WTC11 (cell line): ENCODE results near the gene PM20D2. TPM values are rescaled to one million over a fixed set of nuclear protein-coding genes. Genes with fewer than 3 reads are reported as not detected.

ENCODE experiments used
- ATAC-seq: fragments of 200-7000 bp; cut with Tn5 transposase; 2 replicates; pipeline ENCODE4 v1.10.0; 2021; ENCODE audit warnings: mild to moderate bottlenecking, moderate library complexity
- CTCF ChIA-PET: fragments of 300-600 bp; sonication (Branson Sonifier 250); formaldehyde crosslinking; loops from one replicate; lab custom pipeline; 2021; ENCODE audit warnings: antibody characterized with exemption; lab: Charles Lee
- POLR2A ChIA-PET: fragments of 350-600 bp; sonication (Branson Sonifier 250); formaldehyde crosslinking; loops from one replicate; lab custom pipeline; 2021; ENCODE audit warnings: antibody characterized with exemption; lab: Charles Lee
- DNase-seq: peaks from one replicate; pipeline ENCODE4 v3.0.0; 2021; ENCODE audit warnings: low spot score
- H3K27ac Mint-ChIP-seq: 2 replicates; pipeline ENCODE4 v1.8.0; 2021; ENCODE audit warnings: mixed read lengths
- H3K27me3 Mint-ChIP-seq: 2 replicates; pipeline ENCODE4 v1.8.0; 2021; ENCODE audit warnings: low read depth, mild to moderate bottlenecking, moderate library complexity, mixed read lengths
- H3K36me3 Mint-ChIP-seq: 2 replicates; pipeline ENCODE4 v1.8.0; 2021; ENCODE audit warnings: mixed read lengths
- H3K4me1 Mint-ChIP-seq: 2 replicates; pipeline ENCODE4 v1.8.0; 2022; ENCODE audit warnings: mixed read lengths
- H3K4me3 Mint-ChIP-seq: 2 replicates; pipeline ENCODE4 v1.8.0; 2021; ENCODE audit warnings: mild to moderate bottlenecking, moderate library complexity, mixed read lengths
- H3K9me3 Mint-ChIP-seq: 2 replicates; pipeline ENCODE4 v1.8.0; 2021; ENCODE audit warnings: mixed read lengths
- ATF1 ChIP-seq: sonication (generic); formaldehyde crosslinking; IDR thresholded peaks from 2 replicates; pipeline ENCODE4 v1.8.1; 2023; ENCODE audit warnings: mild to moderate bottlenecking, moderate library complexity, missing genetic modification reagents
- CBFB ChIP-seq: sonication (generic); formaldehyde crosslinking; IDR thresholded peaks from 2 replicates; pipeline ENCODE4 v1.8.1; 2022; ENCODE audit warnings: mild to moderate bottlenecking, low read depth, missing genetic modification reagents
- CREB1 ChIP-seq: sonication (generic); formaldehyde crosslinking; IDR thresholded peaks from 2 replicates; pipeline ENCODE4 v1.8.0; 2023; ENCODE audit warnings: mild to moderate bottlenecking, missing genetic modification reagents
- E2F1 ChIP-seq: sonication (generic); formaldehyde crosslinking; IDR thresholded peaks from 2 replicates; pipeline ENCODE4 v1.8.0; 2022; ENCODE audit warnings: mild to moderate bottlenecking, missing genetic modification reagents
- FOXJ3 ChIP-seq: sonication (generic); formaldehyde crosslinking; IDR thresholded peaks from 2 replicates; pipeline ENCODE4 v1.9.0; 2021; ENCODE audit warnings: missing genetic modification reagents, mild to moderate bottlenecking, borderline replicate concordance
- FOXK1 ChIP-seq: sonication (generic); formaldehyde crosslinking; IDR thresholded peaks from 2 replicates; pipeline ENCODE4 v1.8.0; 2022; ENCODE audit warnings: mild to moderate bottlenecking, moderate library complexity, missing genetic modification reagents
- GTF2I ChIP-seq: fragments of 250-450 bp; sonication (Bioruptor Pico); conservative IDR thresholded peaks from 2 replicates; pipeline ENCODE4 v1.4.0; 2021; ENCODE audit warnings: mild to moderate bottlenecking
- MXD4 ChIP-seq: fragments of 250-450 bp; sonication (Bioruptor Pico); IDR thresholded peaks from 2 replicates; pipeline ENCODE4 v1.8.0; 2021; ENCODE audit warnings: mild to moderate bottlenecking, moderate library complexity, borderline replicate concordance
- NFATC4 ChIP-seq: fragments of 250-450 bp; sonication (Bioruptor Pico); IDR thresholded peaks from 2 replicates; pipeline ENCODE4 v1.9.0; 2021; ENCODE audit warnings: mild to moderate bottlenecking
- NR3C1 ChIP-seq: sonication (generic); formaldehyde crosslinking; conservative IDR thresholded peaks from 2 replicates; pipeline ENCODE4 v1.8.1; 2023; ENCODE audit warnings: low read depth, mild to moderate bottlenecking, missing genetic modification reagents
- PREB ChIP-seq: sonication (generic); formaldehyde crosslinking; IDR thresholded peaks from 2 replicates; pipeline ENCODE4 v1.8.1; 2022; ENCODE audit warnings: mild to moderate bottlenecking, missing genetic modification reagents, moderate library complexity, borderline replicate concordance
- SMAD3 ChIP-seq: sonication (generic); formaldehyde crosslinking; IDR thresholded peaks from 2 replicates; pipeline ENCODE4 v1.8.0; 2022; ENCODE audit warnings: missing genetic modification reagents, mild to moderate bottlenecking, borderline replicate concordance
- STAT6 ChIP-seq: sonication (generic); formaldehyde crosslinking; conservative IDR thresholded peaks from 2 replicates; pipeline ENCODE4 v1.8.1; 2023; ENCODE audit warnings: mild to moderate bottlenecking, low read depth, missing genetic modification reagents, moderate library complexity
- TEAD1 ChIP-seq: sonication (generic); formaldehyde crosslinking; IDR thresholded peaks from 2 replicates; pipeline ENCODE4 v1.8.0; 2022; ENCODE audit warnings: mild to moderate bottlenecking, missing genetic modification reagents
- USF2 ChIP-seq: sonication (generic); formaldehyde crosslinking; IDR thresholded peaks from 2 replicates; pipeline ENCODE4 v1.8.1; 2023; ENCODE audit warnings: mild to moderate bottlenecking, missing genetic modification reagents, moderate library complexity
- ZBTB43 ChIP-seq: sonication (generic); formaldehyde crosslinking; IDR thresholded peaks from 2 replicates; pipeline ENCODE4 v1.8.1; 2023; ENCODE audit warnings: mild to moderate bottlenecking, missing genetic modification reagents
- ZMAT4 ChIP-seq: fragments of 250-450 bp; sonication (Bioruptor Pico); IDR thresholded peaks from 2 replicates; pipeline ENCODE4 v1.9.0; 2021; ENCODE audit warnings: mild to moderate bottlenecking
- ZNF121 ChIP-seq: sonication (generic); formaldehyde crosslinking; IDR thresholded peaks from 2 replicates; pipeline ENCODE4 v1.8.0; 2023; ENCODE audit warnings: missing genetic modification reagents
- ZNF232 ChIP-seq: sonication (generic); formaldehyde crosslinking; IDR thresholded peaks from 2 replicates; pipeline ENCODE4 v1.8.0; 2022; ENCODE audit warnings: mild to moderate bottlenecking, missing genetic modification reagents
- ZNF425 ChIP-seq: fragments of 250-450 bp; sonication (Bioruptor Pico); conservative IDR thresholded peaks from 2 replicates; pipeline ENCODE4 v1.9.0; 2021; ENCODE audit warnings: mild to moderate bottlenecking
- ZSCAN18 ChIP-seq: fragments of 250-450 bp; sonication (Bioruptor Pico); IDR thresholded peaks from 2 replicates; pipeline ENCODE4 v2.1.2; 2022; ENCODE audit warnings: mild to moderate bottlenecking, moderate library complexity
- total RNA-seq: library from RNA; stranded (reverse); gene quantifications from 3 replicates; pipeline ENCODE4 v1.2.3, GENCODE V29; 2021

The PM20D2 gene
- total RNA-seq, 1 experiment from 2014 or later, result 4.9 TPM

- Mint-ChIP-seq H3K27ac (no peak overlapping the region), H3K9me3 (no peaks in the 10 kb centered on the region), H3K27me3 (no peaks in the 10 kb centered on the region; the same call in 1 of the 2 replicates), H3K4me1 (no peaks in the 10 kb centered on the region), H3K36me3 (peaks cover 2% of the 10 kb centered on the region), H3K4me3 (no peak overlapping the region)
- ChIA-PET CTCF (interaction anchor here (1.5 to 1.8 kb wide), 2 partner anchors 127 to 201 kb away, joined by 3 to 6 read pairs; no protein-coding TSS in a partner anchor), POLR2A (no interaction called here)
- TF ChIP-seq SMAD3 (CRISPR knock-in tag) (no peak), ZBTB43 (CRISPR knock-in tag) (no peak), PREB (CRISPR knock-in tag) (no peak), ATF1 (CRISPR knock-in tag) (no peak), FOXJ3 (no peak), ZNF121 (CRISPR knock-in tag) (no peak), GTF2I (no peak), CBFB (CRISPR knock-in tag) (no peak), TEAD1 (no peak), CREB1 (CRISPR knock-in tag) (no peak), ZNF425 (no peak), FOXK1 (CRISPR knock-in tag) (no peak), ZSCAN18 (CRISPR knock-in tag) (no peak)
- no peak for ATAC-seq
- no peak for DNase-seq
Measured at GRCh38 chr6:89110284-89110683, 35.6 kb upstream of the PM20D2 start.

- no peak overlapping the region for H3K27ac Mint-ChIP-seq
- peaks cover 2% of the 10 kb centered on the region for H3K4me1 Mint-ChIP-seq
- no peaks in the 10 kb centered on the region for H3K36me3 Mint-ChIP-seq
- H3K27me3 Mint-ChIP-seq, result peaks cover 15% of the 10 kb centered on the region
- POLR2A ChIA-PET, result no interaction called here
- TF ChIP-seq E2F1 (no peak), ZNF232 (CRISPR knock-in tag) (no peak), NR3C1 (CRISPR knock-in tag) (no peak), ZMAT4 (CRISPR knock-in tag) (no peak), FOXJ3 (no peak), STAT6 (CRISPR knock-in tag) (no peak), MXD4 (CRISPR knock-in tag) (no peak), USF2 (CRISPR knock-in tag) (no peak), NFATC4 (no peak)
- ATAC-seq (no peak), DNase-seq (no peak)
- no peaks in the 10 kb centered on the region for H3K9me3 Mint-ChIP-seq
- CTCF ChIA-PET, result interaction anchor here (1.5 kb wide), 1 partner anchor 200 kb away, joined by 3 read pairs; no protein-coding TSS in a partner anchor
- H3K4me3 Mint-ChIP-seq, result no peak overlapping the region
Measured at GRCh38 chr6:89111933-89112332, 33.9 kb upstream of the PM20D2 start.
